Loucy (cell line): ENCODE results near the gene KIF23.

ENCODE experiments used
- H2AFZ ChIP-seq: fragments of 200-600 bp; sonication (generic); 2 replicates; pipeline ENCODE4 v1.6.0; 2016; ENCODE audit warnings: antibody characterized with exemption, mild to moderate bottlenecking, low read length, moderate library complexity
- H3F3A ChIP-seq: fragments of 200-600 bp; 2 replicates; pipeline ENCODE4 v1.6.0; 2016; ENCODE audit warnings: antibody characterized with exemption, low read depth, mild to moderate bottlenecking
- H3K27me3 ChIP-seq: fragments of 200-600 bp; sonication (generic); 2 replicates; pipeline ENCODE4 v1.6.1; 2014; ENCODE audit warnings: low read length, mild to moderate bottlenecking; ENCODE audit not compliant: insufficient read depth, poor library complexity, severe bottlenecking
- H3K36me3 ChIP-seq: fragments of 200-600 bp; sonication (generic); 2 replicates; pipeline ENCODE4 v1.6.1; 2016; ENCODE audit warnings: low read length; ENCODE audit not compliant: insufficient read depth
- H3K4me1 ChIP-seq: fragments of 200-600 bp; sonication (generic); 2 replicates; pipeline ENCODE4 v1.5.1; 2014; ENCODE audit warnings: low read length, mild to moderate bottlenecking; ENCODE audit not compliant: insufficient read depth, poor library complexity, severe bottlenecking
- H3K4me2 ChIP-seq: fragments of 200-600 bp; sonication (generic); 2 replicates; pipeline ENCODE4 v1.6.0; 2014; ENCODE audit warnings: antibody characterized with exemption, low read length, low read depth, mild to moderate bottlenecking; ENCODE audit not compliant: poor library complexity, severe bottlenecking
- H3K4me3 ChIP-seq: fragments of 200-600 bp; sonication (generic); 2 replicates; pipeline ENCODE4 v1.5.1; 2014; ENCODE audit warnings: low read length, mild to moderate bottlenecking, mixed read lengths; ENCODE audit not compliant: poor library complexity, severe bottlenecking
- H3K79me2 ChIP-seq: fragments of 200-600 bp; sonication (generic); 2 replicates; pipeline ENCODE4 v1.6.1; 2014; ENCODE audit warnings: low read length; ENCODE audit not compliant: insufficient read depth
- H3K9ac ChIP-seq: fragments of 200-600 bp; sonication (generic); 2 replicates; pipeline ENCODE4 v1.6.0; 2014; ENCODE audit warnings: mild to moderate bottlenecking, low read depth, low read length, moderate library complexity; ENCODE audit not compliant: poor library complexity, severe bottlenecking
- H3K9me2 ChIP-seq: fragments of 200-600 bp; sonication (generic); replicated peaks from 2 replicates; pipeline ENCODE4 v1.6.1; 2016; ENCODE audit warnings: low read depth, low read length, mixed read lengths
- H3K9me3 ChIP-seq: fragments of 200-600 bp; sonication (generic); 2 replicates; pipeline ENCODE4 v1.6.1; 2014; ENCODE audit warnings: mild to moderate bottlenecking, antibody characterized with exemption, low read length, low read depth; ENCODE audit not compliant: insufficient read depth
- H4K20me1 ChIP-seq: fragments of 200-600 bp; sonication (generic); 2 replicates; pipeline ENCODE4 v1.6.0; 2014; ENCODE audit warnings: antibody characterized with exemption, low read length, mild to moderate bottlenecking; ENCODE audit not compliant: insufficient read depth, poor library complexity, severe bottlenecking
- CTCF ChIP-seq: fragments of 200-600 bp; sonication (generic); conservative IDR thresholded peaks from 2 replicates; pipeline ENCODE4 v1.5.1; 2014; ENCODE audit warnings: mild to moderate bottlenecking, antibody characterized with exemption, low read length
- EZH2phosphoT487 ChIP-seq: fragments of 200-600 bp; IDR thresholded peaks from 2 replicates; pipeline ENCODE4 v1.6.1; 2018; ENCODE audit warnings: antibody characterized with exemption, mild to moderate bottlenecking, moderate library complexity, borderline replicate concordance

Gene KIF23

GRCh38 chr15:69436951-69437350, 22.8 kb downstream of the KIF23 start:
- Histone ChIP-seq H3K79me2 (peaks cover 6% of the 10 kb centered on the region; the same call in 1 of the 2 replicates), H3F3A (no peaks in the 10 kb centered on the region), H4K20me1 (peaks cover 4% of the 10 kb centered on the region), H3K4me2 (no peak overlapping the region), H3K27me3 (no peaks in the 10 kb centered on the region), H3K9me2 (no peaks in the 10 kb centered on the region), H3K9ac (no peak overlapping the region), H3K36me3 (peaks cover 94% of the 10 kb centered on the region), H3K4me1 (no peaks in the 10 kb centered on the region), H2AFZ (no peak overlapping the region), H3K9me3 (no peaks in the 10 kb centered on the region), H3K4me3 (no peak overlapping the region)
- TF ChIP-seq EZH2phosphoT487, result no peak
- TF ChIP-seq CTCF, result no peak

- Histone ChIP-seq H3K4me3 (no peak overlapping the region), H3K27me3 (no peaks in the 10 kb centered on the region), H3F3A (no peaks in the 10 kb centered on the region), H3K79me2 (no peaks in the 10 kb centered on the region), H3K9me2 (no peaks in the 10 kb centered on the region), H2AFZ (no peak overlapping the region), H3K36me3 (peaks cover 96% of the 10 kb centered on the region), H3K9me3 (no peaks in the 10 kb centered on the region), H3K4me2 (no peak overlapping the region), H4K20me1 (peaks cover 3% of the 10 kb centered on the region), H3K4me1 (no peaks in the 10 kb centered on the region), H3K9ac (no peak overlapping the region)
- TF ChIP-seq EZH2phosphoT487 (no peak), CTCF (no peak)
Measured at GRCh38 chr15:69439623-69440022, 25.5 kb downstream of the KIF23 start.

GRCh38 chr15:69443032-69443611, 29.0 kb downstream of the KIF23 start:
- Histone ChIP-seq H2AFZ (no peak overlapping the region), H3K9ac (no peak overlapping the region), H3F3A (no peaks in the 10 kb centered on the region), H4K20me1 (no peaks in the 10 kb centered on the region), H3K79me2 (no peaks in the 10 kb centered on the region), H3K9me2 (no peaks in the 10 kb centered on the region), H3K27me3 (no peaks in the 10 kb centered on the region), H3K4me3 (no peak overlapping the region), H3K4me2 (no peak overlapping the region), H3K4me1 (no peaks in the 10 kb centered on the region), H3K9me3 (no peaks in the 10 kb centered on the region), H3K36me3 (peaks cover 95% of the 10 kb centered on the region)
- TF ChIP-seq CTCF (no peak), EZH2phosphoT487 (no peak)
